ENCODE data around the gene NANS. TPM values are rescaled to one million over a fixed set of nuclear protein-coding genes. Genes with fewer than 3 reads are reported as not detected.

The NANS gene
- total and polyA plus RNA-seq, 4 experiments from 2014 or later = 22.1 to 55.3 (median 28.9) TPM

GRCh38 chr9:98094851-98095250 lies 38.3 kb downstream of the NANS start:
- peak overlapping the region; percentile 6 for H3K27ac ChIP-seq (ENCODE audit: low read depth, low read length)
- no peak overlapping the region for H3K4me3 Mint-ChIP-seq
- H3K27me3 ChIP-seq (ENCODE audit: insufficient read depth, low read length) = no peaks in the 10 kb centered on the region
- peak overlapping the region in 3 of 7 donors; percentile 76 to 91 (median 83) for H3K27ac Mint-ChIP-seq
- no peaks in the 10 kb centered on the region for H3K9me3 Mint-ChIP-seq
- no peaks in the 10 kb centered on the region for H3K27me3 Mint-ChIP-seq
- H3K36me3 ChIP-seq (ENCODE audit: insufficient read depth, low read length) = peaks cover 35% of the 10 kb centered on the region
- H3K36me3 Mint-ChIP-seq = peaks cover 63 to 73% of the 10 kb centered on the region in 2 donors
- H3K4me3 ChIP-seq (ENCODE audit: low read length in 2 of 2) = no peak overlapping the region
- intact Hi-C loops (cut with micrococcal nuclease) = no loop called here
- CTCF ChIA-PET (ENCODE audit: partially characterized antibody) = interaction anchor here (3.0 to 4.2 kb wide), 2 partner anchors 21 to 24 kb away, joined by 14 to 17 read pairs; partner anchors contain the start of gene TRIM14
- peaks cover 61% of the 10 kb centered on the region for H3K4me1 ChIP-seq (ENCODE audit: insufficient read depth, low read length)
- DNase-seq = no peak
- H3K9me3 ChIP-seq (ENCODE audit: control insufficient read depth in 1 of 2, low read length in 2 of 2) = no peaks in the 10 kb centered on the region
- peaks cover 45 to 82% (median 65%) of the 10 kb centered on the region in 4 donors for H3K4me1 Mint-ChIP-seq
- POLR2A ChIA-PET (ENCODE audit: partially characterized antibody) = interaction anchor here (0.9 to 18.2 kb wide), 5 partner anchors 10 to 162 kb away, joined by 3 to 412 read pairs (median 7); partner anchors contain the start of genes TBC1D2 and TRIM14

DNA sequence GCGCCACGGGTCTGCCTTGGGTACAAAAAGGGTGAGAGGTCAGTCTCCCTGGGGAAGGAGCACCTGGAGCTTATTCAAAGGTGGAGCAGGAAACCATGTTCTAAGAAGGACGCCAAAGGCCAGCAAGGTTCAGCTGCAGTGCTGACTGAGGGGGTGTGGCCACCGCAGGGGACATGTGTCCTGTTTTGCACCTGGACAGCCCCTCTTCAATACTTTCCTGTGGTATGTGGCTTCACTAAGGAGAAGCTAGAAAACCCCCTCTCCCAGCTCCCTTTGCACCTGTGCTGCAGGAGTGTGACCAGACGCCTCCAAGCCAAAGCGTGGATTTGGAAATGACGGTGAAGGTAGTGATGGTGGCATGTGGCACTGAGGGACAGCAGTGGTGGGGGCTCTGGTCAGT lies 38.9 kb downstream of the NANS start:
- peaks cover 35% of the 10 kb centered on the region for H3K36me3 ChIP-seq (ENCODE audit: insufficient read depth, low read length)
- H3K27me3 ChIP-seq (ENCODE audit: insufficient read depth, low read length) = no peaks in the 10 kb centered on the region
- Mint-ChIP-seq H3K4me1 (peaks cover 46 to 82% (median 66%) of the 10 kb centered on the region in 4 donors), H3K4me3 (peak overlapping the region in 2 of 8 donors; percentile 17 to 52), H3K27ac (peak overlapping the region in 6 of 7 donors; percentile 41 to 91 (median 80)), H3K36me3 (peaks cover 61 to 71% of the 10 kb centered on the region in 2 donors), H3K27me3 (no peaks in the 10 kb centered on the region), H3K9me3 (no peaks in the 10 kb centered on the region)
- intact Hi-C loops (cut with micrococcal nuclease) = no loop called here
- peaks cover 67% of the 10 kb centered on the region for H3K4me1 ChIP-seq (ENCODE audit: insufficient read depth, low read length)
- ChIA-PET CTCF (ENCODE audit: partially characterized antibody) (interaction anchor here (3.0 to 4.2 kb wide), 2 partner anchors 22 to 23 kb away, joined by 14 to 17 read pairs; partner anchors contain the start of gene TRIM14), POLR2A (ENCODE audit: partially characterized antibody) (interaction anchor here (0.9 to 18.2 kb wide), 3 partner anchors 11 to 162 kb away, joined by 3 to 412 read pairs (median 7); partner anchors contain the start of gene TRIM14)
- DNase-seq = no peak
- H3K4me3 ChIP-seq (ENCODE audit: low read length in 2 of 2) = no peak overlapping the region
- no peaks in the 10 kb centered on the region for H3K9me3 ChIP-seq (ENCODE audit: control insufficient read depth in 1 of 2, low read length in 2 of 2)
- H3K27ac ChIP-seq (ENCODE audit: low read depth, low read length) = no peak overlapping the region

DNA sequence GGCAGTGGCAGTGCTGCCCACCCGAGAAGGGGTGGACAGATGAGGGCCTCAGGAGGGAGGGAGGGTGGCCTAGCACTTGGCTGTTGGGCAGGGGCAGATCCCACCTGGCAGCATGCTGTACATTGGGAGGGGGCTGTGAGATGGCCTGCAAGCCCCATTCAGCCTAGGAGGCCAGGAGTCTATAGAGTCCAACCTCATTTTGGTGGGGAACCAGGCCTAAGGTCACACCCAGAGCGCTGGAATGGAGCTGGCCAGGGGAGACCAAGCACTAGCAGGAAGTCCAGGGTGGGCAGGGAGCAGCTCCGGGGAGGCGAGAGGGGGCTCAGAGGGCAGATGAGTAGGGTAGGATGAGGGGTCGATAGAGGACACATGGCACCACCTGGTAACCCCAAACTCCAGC lies 39.6 kb downstream of the NANS start:
- Mint-ChIP-seq H3K27ac (peak overlapping the region; percentile 74 to 91 (median 89)), H3K9me3 (no peaks in the 10 kb centered on the region), H3K27me3 (no peaks in the 10 kb centered on the region), H3K4me1 (peaks cover 49 to 86% (median 69%) of the 10 kb centered on the region in 4 donors), H3K36me3 (peaks cover 61 to 67% of the 10 kb centered on the region in 2 donors), H3K4me3 (peak overlapping the region in 1 of 8 donors; percentile 65)
- intact Hi-C loops (cut with micrococcal nuclease) = no loop called here
- Histone ChIP-seq H3K4me3 (ENCODE audit: low read length in 2 of 2) (no peak overlapping the region), H3K36me3 (ENCODE audit: insufficient read depth, low read length) (peaks cover 35% of the 10 kb centered on the region), H3K27ac (ENCODE audit: low read depth, low read length) (no peak overlapping the region), H3K9me3 (ENCODE audit: control insufficient read depth in 1 of 2, low read length in 2 of 2) (no peaks in the 10 kb centered on the region), H3K4me1 (ENCODE audit: insufficient read depth, low read length) (peaks cover 72% of the 10 kb centered on the region), H3K27me3 (ENCODE audit: insufficient read depth, low read length) (no peaks in the 10 kb centered on the region)
- ChIA-PET POLR2A (ENCODE audit: partially characterized antibody) (interaction anchor here (1.0 to 18.2 kb wide), 8 partner anchors 11 to 160 kb away, joined by 3 to 412 read pairs (median 8); partner anchors contain the start of genes TBC1D2 and TRIM14), CTCF (ENCODE audit: partially characterized antibody) (interaction anchor here (1.3 to 4.3 kb wide), 5 partner anchors 18 to 23 kb away, joined by 4 to 23 read pairs (median 17); partner anchors contain the start of gene TRIM14)
- no peak for DNase-seq

DNA sequence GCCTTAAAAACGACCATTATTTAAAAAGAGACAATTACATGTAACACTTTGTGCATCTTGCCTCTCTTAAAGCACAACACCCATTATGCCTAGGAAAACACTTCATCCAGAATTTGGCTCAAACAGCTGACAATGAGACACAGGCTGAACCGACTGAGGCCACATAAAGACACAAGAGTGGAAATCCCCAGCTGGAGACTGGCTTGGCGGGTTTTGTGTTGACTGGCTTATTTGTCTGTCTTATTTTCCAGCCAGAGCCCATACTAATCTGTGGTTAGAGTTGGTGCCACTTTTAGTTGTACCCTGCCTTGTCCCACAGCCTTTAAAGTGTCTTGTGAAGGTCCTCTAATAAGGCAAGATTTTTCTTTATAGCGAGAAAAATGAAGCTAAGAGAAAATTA lies 41.3 kb downstream of the NANS start:
- peaks cover 55 to 61% of the 10 kb centered on the region in 2 donors for H3K36me3 Mint-ChIP-seq
- ChIA-PET CTCF (ENCODE audit: partially characterized antibody) (interaction anchor here (0.6 to 4.3 kb wide), 10 partner anchors 9 to 197 kb away, joined by 3 to 23 read pairs (median 3); partner anchors contain the start of genes TBC1D2, TRIM14 and TRMO), POLR2A (ENCODE audit: partially characterized antibody) (interaction anchor here (1.1 to 18.2 kb wide), 11 partner anchors 8 to 176 kb away, joined by 3 to 412 read pairs (median 7); partner anchors contain the start of genes CORO2A, TBC1D2, TRIM14 and TRMO)
- peak overlapping the region; percentile 77 to 94 (median 90) for H3K27ac Mint-ChIP-seq
- no peaks in the 10 kb centered on the region for H3K27me3 Mint-ChIP-seq
- H3K27me3 ChIP-seq (ENCODE audit: insufficient read depth, low read length) = no peaks in the 10 kb centered on the region
- peak in 2 of 5 donors; percentile 50 to 81 for DNase-seq
- intact Hi-C loops (cut with micrococcal nuclease) = no loop called here
- H3K4me3 ChIP-seq (ENCODE audit: low read length in 2 of 2) = no peak overlapping the region
- H3K27ac ChIP-seq (ENCODE audit: low read depth, low read length) = peak overlapping the region; percentile 3
- H3K4me3 Mint-ChIP-seq = peak overlapping the region in 7 of 8 donors; percentile 21 to 76 (median 53)
- peaks cover 90% of the 10 kb centered on the region for H3K4me1 ChIP-seq (ENCODE audit: insufficient read depth, low read length)
- H3K9me3 ChIP-seq (ENCODE audit: control insufficient read depth in 1 of 2, low read length in 2 of 2) = no peaks in the 10 kb centered on the region
- peaks cover 31% of the 10 kb centered on the region for H3K36me3 ChIP-seq (ENCODE audit: insufficient read depth, low read length)
- H3K4me1 Mint-ChIP-seq = peaks cover 57 to 92% (median 75%) of the 10 kb centered on the region in 4 donors
- no peaks in the 10 kb centered on the region for H3K9me3 Mint-ChIP-seq

- ChIA-PET POLR2A (ENCODE audit: partially characterized antibody) (interaction anchor here (1.1 to 18.2 kb wide), 7 partner anchors 11 to 178 kb away, joined by 3 to 412 read pairs (median 15); partner anchors contain the start of genes TBC1D2, TRIM14 and TRMO), CTCF (ENCODE audit: partially characterized antibody) (interaction anchor here (1.3 to 4.3 kb wide), 3 partner anchors 11 to 25 kb away, joined by 3 to 23 read pairs (median 18); no protein-coding TSS in a partner anchor)
- Mint-ChIP-seq H3K4me1 (peaks cover 56 to 94% (median 72%) of the 10 kb centered on the region in 4 donors), H3K4me3 (peak overlapping the region in 5 of 8 donors; percentile 64 to 79 (median 73)), H3K9me3 (no peaks in the 10 kb centered on the region), H3K27me3 (no peaks in the 10 kb centered on the region), H3K27ac (peak overlapping the region; percentile 91 to 96 (median 94)), H3K36me3 (peaks cover 47 to 59% of the 10 kb centered on the region in 2 donors)
- DNase-seq = peak in 1 of 5 donors; percentile 68
- Histone ChIP-seq H3K36me3 (ENCODE audit: insufficient read depth, low read length) (peaks cover 26% of the 10 kb centered on the region), H3K27ac (ENCODE audit: low read depth, low read length) (peak overlapping the region; percentile 57), H3K27me3 (ENCODE audit: insufficient read depth, low read length) (no peaks in the 10 kb centered on the region), H3K4me1 (ENCODE audit: insufficient read depth, low read length) (peaks cover 95% of the 10 kb centered on the region), H3K4me3 (ENCODE audit: low read length in 2 of 2) (no peak overlapping the region), H3K9me3 (ENCODE audit: control insufficient read depth in 1 of 2, low read length in 2 of 2) (no peaks in the 10 kb centered on the region)
- intact Hi-C loops (cut with micrococcal nuclease) = no loop called here
These were observed 42.8 kb downstream of the NANS start for GRCh38 chr9:98099346-98099745.

GRCh38 chr9:98099898-98100297 lies 43.4 kb downstream of the NANS start:
- CTCF ChIA-PET (ENCODE audit: partially characterized antibody) = interaction anchor here (0.5 to 4.3 kb wide), 5 partner anchors 11 to 176 kb away, joined by 3 to 23 read pairs (median 3); no protein-coding TSS in a partner anchor
- Mint-ChIP-seq H3K36me3 (peaks cover 47 to 56% of the 10 kb centered on the region in 2 donors), H3K4me1 (peaks cover 58 to 94% (median 74%) of the 10 kb centered on the region in 4 donors), H3K27me3 (no peaks in the 10 kb centered on the region), H3K27ac (peak overlapping the region; percentile 91 to 96 (median 94)), H3K9me3 (no peaks in the 10 kb centered on the region), H3K4me3 (peak overlapping the region; percentile 22 to 79 (median 72))
- Histone ChIP-seq H3K27me3 (ENCODE audit: insufficient read depth, low read length) (no peaks in the 10 kb centered on the region), H3K9me3 (ENCODE audit: control insufficient read depth in 1 of 2, low read length in 2 of 2) (no peaks in the 10 kb centered on the region), H3K4me3 (ENCODE audit: low read length in 2 of 2) (peak overlapping the region in 1 of 2 donors; percentile 17), H3K27ac (ENCODE audit: low read depth, low read length) (peak overlapping the region; percentile 57), H3K4me1 (ENCODE audit: insufficient read depth, low read length) (peaks cover 95% of the 10 kb centered on the region), H3K36me3 (ENCODE audit: insufficient read depth, low read length) (peaks cover 21% of the 10 kb centered on the region)
- intact Hi-C loops (cut with micrococcal nuclease) = loop anchor here (5.0 kb wide), 1 partner anchor 118 kb away; the partner anchor contains the start of gene ANP32B
- POLR2A ChIA-PET (ENCODE audit: partially characterized antibody) = interaction anchor here (1.1 to 18.2 kb wide), 6 partner anchors 11 to 178 kb away, joined by 3 to 412 read pairs (median 26); partner anchors contain the start of genes TBC1D2, TRIM14 and TRMO
- DNase-seq = peak in 1 of 5 donors; percentile 16

Measured in CD4-positive, alpha-beta memory T cell (primary cell).